ENCODE measurements around the gene ENO4. TPM values are rescaled to one million over a fixed set of nuclear protein-coding genes. Genes with fewer than 3 reads are reported as not detected.

The ENO4 gene
- polyA plus RNA-seq, 4 donors = 0.03 to 0.44 TPM; not detected in 2

DNA sequence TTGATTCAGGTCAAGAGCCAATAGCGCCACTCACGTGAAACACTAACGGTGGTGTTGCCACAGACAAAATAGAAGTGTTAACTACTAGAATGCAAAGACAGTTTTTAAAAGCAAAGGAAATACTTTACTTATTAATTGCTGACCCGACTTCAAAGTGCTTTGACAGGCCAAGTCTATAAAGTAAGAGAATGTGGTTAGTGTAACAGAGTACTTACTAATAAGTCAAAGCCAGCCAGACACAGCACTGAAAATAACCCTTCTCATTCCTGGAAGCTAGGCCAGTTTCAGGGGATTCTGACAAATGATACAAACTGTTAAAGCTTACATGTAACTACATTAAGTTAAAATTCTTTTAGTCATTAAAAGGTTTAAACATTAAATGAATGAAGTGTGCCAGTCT lies 50.3 kb downstream of the ENO4 start:
- H3K27ac ChIP-seq (ENCODE audit: low read depth in 1 of 3, low read length in 2 of 3) = no peak overlapping the region
- H3K9me3 ChIP-seq (ENCODE audit: control insufficient read depth in 2 of 2, insufficient read depth in 1 of 2, low read depth in 1 of 2, low read length in 1 of 2) = no peaks in the 10 kb centered on the region
- H3K4me3 ChIP-seq (ENCODE audit: low read depth in 1 of 3, low read length in 3 of 3) = no peak overlapping the region
- no peaks in the 10 kb centered on the region for H3K27me3 ChIP-seq (ENCODE audit: control insufficient read depth in 3 of 3, insufficient read depth in 3 of 3, low read length in 3 of 3)
- H3K4me1 ChIP-seq (ENCODE audit: control insufficient read depth in 3 of 3, insufficient read depth in 2 of 3, low read depth in 1 of 3, low read length in 2 of 3) = no peaks in the 10 kb centered on the region
- peaks cover 0 to 6% (median 2%) of the 10 kb centered on the region in 3 donors for H3K36me3 ChIP-seq (ENCODE audit: control insufficient read depth in 3 of 3, insufficient read depth in 2 of 3, low read depth in 1 of 3, low read length in 3 of 3)
- FAIRE-seq = no peak
- no peak for DNase-seq
- 83 to 90% (median 88%) methylated on average over 4 of the region's 4 CpGs for WGBS, 3 donors

DNA sequence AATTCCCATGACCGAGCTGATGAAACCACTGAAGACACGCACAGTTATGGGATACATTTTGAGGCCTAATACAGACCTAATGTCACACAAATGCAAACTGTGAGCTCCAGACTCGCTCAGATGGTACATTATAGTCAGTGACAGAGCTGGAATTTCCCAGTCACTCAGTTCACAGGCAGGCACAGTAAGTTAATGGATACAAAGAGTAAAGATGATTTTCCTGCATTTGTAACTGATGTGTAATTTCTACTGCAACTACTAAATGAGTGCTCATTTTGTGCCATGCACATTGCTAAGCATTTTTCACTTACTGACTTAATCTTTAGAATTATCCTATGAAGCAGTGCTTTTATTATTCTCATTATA lies 56.5 kb downstream of the ENO4 start:
- Histone ChIP-seq H3K27me3 (ENCODE audit: control insufficient read depth in 3 of 3, insufficient read depth in 3 of 3, low read length in 3 of 3) (no peaks in the 10 kb centered on the region), H3K27ac (ENCODE audit: low read depth in 1 of 3, low read length in 2 of 3) (no peak overlapping the region), H3K36me3 (ENCODE audit: control insufficient read depth in 3 of 3, insufficient read depth in 2 of 3, low read depth in 1 of 3, low read length in 3 of 3) (peaks cover 2 to 6% (median 2%) of the 10 kb centered on the region in 3 donors), H3K4me1 (ENCODE audit: control insufficient read depth in 3 of 3, insufficient read depth in 2 of 3, low read depth in 1 of 3, low read length in 2 of 3) (no peaks in the 10 kb centered on the region), H3K4me3 (ENCODE audit: low read depth in 1 of 3, low read length in 3 of 3) (no peak overlapping the region), H3K9me3 (ENCODE audit: control insufficient read depth in 2 of 2, insufficient read depth in 1 of 2, low read depth in 1 of 2, low read length in 1 of 2) (no peaks in the 10 kb centered on the region)
- 90 to 96% (median 95%) methylated on average over 3 of the region's 3 CpGs for WGBS, 3 donors
- FAIRE-seq (no peak), DNase-seq (no peak)

DNA sequence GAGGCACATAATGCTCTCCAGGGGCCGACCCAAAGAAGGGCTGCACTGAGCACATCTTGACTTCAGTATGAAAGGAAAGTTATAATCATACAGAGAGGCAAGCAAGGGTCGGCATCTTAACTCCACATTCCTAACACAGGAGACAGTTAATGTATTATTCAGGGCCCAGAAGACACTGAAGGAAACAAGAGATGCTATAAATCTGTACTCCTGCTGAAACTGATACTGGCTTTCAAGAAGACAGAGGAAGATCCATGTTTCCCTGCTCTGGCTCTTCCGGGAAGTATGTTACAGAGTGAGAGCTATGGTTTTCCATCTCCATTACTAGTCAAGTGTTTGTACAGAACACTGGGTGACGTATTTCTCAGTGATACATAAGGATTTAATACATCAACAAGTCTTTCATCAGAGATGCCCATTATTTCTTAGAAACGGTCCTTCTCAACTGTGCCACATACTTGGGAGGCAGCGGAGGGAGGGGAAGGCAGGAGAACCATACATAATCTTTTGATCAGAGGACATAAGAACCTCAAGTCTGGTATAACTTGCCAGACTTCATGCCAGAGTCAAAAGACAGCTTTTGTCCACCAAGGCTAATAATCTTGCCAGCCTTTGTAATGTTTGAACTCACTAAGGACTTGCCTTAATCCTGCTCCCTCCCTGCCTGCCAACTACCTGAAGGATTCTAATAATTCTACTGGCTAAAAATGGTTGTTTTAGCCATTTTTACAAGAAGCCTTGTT lies 58.1 kb downstream of the ENO4 start:
- H3K9me3 ChIP-seq (ENCODE audit: control insufficient read depth in 2 of 2, insufficient read depth in 1 of 2, low read depth in 1 of 2, low read length in 1 of 2) = no peaks in the 10 kb centered on the region
- DNase-seq (no peak), FAIRE-seq (no peak)
- no peak overlapping the region for H3K27ac ChIP-seq (ENCODE audit: low read depth in 1 of 3, low read length in 2 of 3)
- H3K4me1 ChIP-seq (ENCODE audit: control insufficient read depth in 3 of 3, insufficient read depth in 2 of 3, low read depth in 1 of 3, low read length in 2 of 3) = no peaks in the 10 kb centered on the region
- no peaks in the 10 kb centered on the region for H3K27me3 ChIP-seq (ENCODE audit: control insufficient read depth in 3 of 3, insufficient read depth in 3 of 3, low read length in 3 of 3)
- no peak overlapping the region for H3K4me3 ChIP-seq (ENCODE audit: low read depth in 1 of 3, low read length in 3 of 3)
- WGBS, 3 donors = 79 to 93% (median 79%) methylated on average over 6 of the region's 6 CpGs
- H3K36me3 ChIP-seq (ENCODE audit: control insufficient read depth in 3 of 3, insufficient read depth in 2 of 3, low read depth in 1 of 3, low read length in 3 of 3) = peaks cover 2 to 9% (median 4%) of the 10 kb centered on the region in 3 donors

GRCh38 chr10:116909307-116909706 lies 60.0 kb downstream of the ENO4 start:
- Histone ChIP-seq H3K27ac (ENCODE audit: low read depth in 1 of 3, low read length in 2 of 3) (no peak overlapping the region), H3K9me3 (ENCODE audit: control insufficient read depth in 2 of 2, insufficient read depth in 1 of 2, low read depth in 1 of 2, low read length in 1 of 2) (no peaks in the 10 kb centered on the region), H3K36me3 (ENCODE audit: control insufficient read depth in 3 of 3, insufficient read depth in 2 of 3, low read depth in 1 of 3, low read length in 3 of 3) (peaks cover 2 to 17% (median 5%) of the 10 kb centered on the region in 3 donors), H3K27me3 (ENCODE audit: control insufficient read depth in 3 of 3, insufficient read depth in 3 of 3, low read length in 3 of 3) (no peaks in the 10 kb centered on the region), H3K4me3 (ENCODE audit: low read depth in 1 of 3, low read length in 3 of 3) (no peak overlapping the region), H3K4me1 (ENCODE audit: control insufficient read depth in 3 of 3, insufficient read depth in 2 of 3, low read depth in 1 of 3, low read length in 2 of 3) (no peaks in the 10 kb centered on the region)
- 70 to 80% (median 72%) methylated on average over 1 of the region's 1 CpG for WGBS, 3 donors
- FAIRE-seq (no peak), DNase-seq (no peak)

DNA sequence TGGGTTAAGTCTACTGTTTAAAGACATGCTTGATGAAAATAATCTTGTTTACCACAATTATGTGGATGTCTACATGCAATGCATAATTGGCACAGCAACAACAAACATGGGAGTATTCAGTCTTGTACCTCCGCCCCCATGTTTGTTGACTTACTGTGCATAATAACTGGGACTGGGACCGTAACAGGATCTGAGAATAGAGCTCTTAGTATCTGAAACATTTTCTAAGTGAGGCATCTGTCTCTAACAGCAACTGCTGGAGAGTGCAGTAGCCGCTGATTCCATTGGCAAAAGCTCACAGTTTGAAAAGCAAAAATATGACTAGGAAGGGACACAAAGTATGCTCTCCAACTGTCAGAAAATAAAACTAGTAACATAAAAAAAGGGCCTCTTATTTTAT lies 61.6 kb downstream of the ENO4 start:
- peaks cover 2 to 19% (median 5%) of the 10 kb centered on the region in 3 donors for H3K36me3 ChIP-seq (ENCODE audit: control insufficient read depth in 3 of 3, insufficient read depth in 2 of 3, low read depth in 1 of 3, low read length in 3 of 3)
- no peak for DNase-seq
- no peak overlapping the region for H3K4me3 ChIP-seq (ENCODE audit: low read depth in 1 of 3, low read length in 3 of 3)
- H3K9me3 ChIP-seq (ENCODE audit: control insufficient read depth in 2 of 2, insufficient read depth in 1 of 2, low read depth in 1 of 2, low read length in 1 of 2) = no peaks in the 10 kb centered on the region
- no peak for FAIRE-seq
- H3K27me3 ChIP-seq (ENCODE audit: control insufficient read depth in 3 of 3, insufficient read depth in 3 of 3, low read length in 3 of 3) = no peaks in the 10 kb centered on the region
- 85 to 91% (median 85%) methylated on average over 3 of the region's 3 CpGs for WGBS, 3 donors
- no peak overlapping the region for H3K27ac ChIP-seq (ENCODE audit: low read depth in 1 of 3, low read length in 2 of 3)
- H3K4me1 ChIP-seq (ENCODE audit: control insufficient read depth in 3 of 3, insufficient read depth in 2 of 3, low read depth in 1 of 3, low read length in 2 of 3) = no peaks in the 10 kb centered on the region

GRCh38 chr10:116912162-116912561 lies 62.9 kb downstream of the ENO4 start:
- H3K27me3 ChIP-seq (ENCODE audit: control insufficient read depth in 3 of 3, insufficient read depth in 3 of 3, low read length in 3 of 3) = no peaks in the 10 kb centered on the region
- DNase-seq (peak in 1 of 2 donors; percentile 24), FAIRE-seq (no peak)
- WGBS, 3 donors = 63 to 74% (median 70%) methylated on average over 1 of the region's 1 CpG
- H3K36me3 ChIP-seq (ENCODE audit: control insufficient read depth in 3 of 3, insufficient read depth in 2 of 3, low read depth in 1 of 3, low read length in 3 of 3) = peaks cover 0 to 16% (median 5%) of the 10 kb centered on the region in 3 donors
- no peaks in the 10 kb centered on the region for H3K4me1 ChIP-seq (ENCODE audit: control insufficient read depth in 3 of 3, insufficient read depth in 2 of 3, low read depth in 1 of 3, low read length in 2 of 3)
- H3K4me3 ChIP-seq (ENCODE audit: low read depth in 1 of 3, low read length in 3 of 3) = no peak overlapping the region
- H3K27ac ChIP-seq (ENCODE audit: low read depth in 1 of 3, low read length in 2 of 3) = no peak overlapping the region
- H3K9me3 ChIP-seq (ENCODE audit: control insufficient read depth in 2 of 2, insufficient read depth in 1 of 2, low read depth in 1 of 2, low read length in 1 of 2) = no peaks in the 10 kb centered on the region

DNA sequence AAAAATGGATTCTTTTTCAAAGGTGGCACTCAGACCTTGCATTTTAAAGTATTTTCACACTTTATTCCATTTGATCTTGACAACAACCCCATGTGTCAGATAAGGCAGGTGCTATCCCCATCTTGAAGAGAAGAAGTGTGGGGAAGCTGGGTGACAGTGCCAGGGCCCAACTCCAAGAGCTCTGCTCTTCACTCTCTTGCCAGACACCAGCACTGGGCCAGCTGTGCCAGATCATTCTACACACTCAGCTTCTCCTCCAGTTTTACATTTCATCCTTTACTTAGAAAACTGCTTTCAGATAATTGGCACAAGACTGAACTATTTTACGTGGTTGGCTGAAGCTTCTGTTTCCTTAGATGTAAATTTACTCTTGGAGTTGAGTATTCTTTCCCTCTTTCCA lies 64.4 kb downstream of the ENO4 start:
- WGBS, 3 donors = 82 to 94% (median 94%) methylated on average over 1 of the region's 1 CpG
- Histone ChIP-seq H3K27me3 (ENCODE audit: control insufficient read depth in 3 of 3, insufficient read depth in 3 of 3, low read length in 3 of 3) (no peaks in the 10 kb centered on the region), H3K36me3 (ENCODE audit: control insufficient read depth in 3 of 3, insufficient read depth in 2 of 3, low read depth in 1 of 3, low read length in 3 of 3) (peaks cover 0 to 13% (median 5%) of the 10 kb centered on the region in 3 donors), H3K4me3 (ENCODE audit: low read depth in 1 of 3, low read length in 3 of 3) (no peak overlapping the region), H3K27ac (ENCODE audit: low read depth in 1 of 3, low read length in 2 of 3) (no peak overlapping the region), H3K4me1 (ENCODE audit: control insufficient read depth in 3 of 3, insufficient read depth in 2 of 3, low read depth in 1 of 3, low read length in 2 of 3) (no peaks in the 10 kb centered on the region), H3K9me3 (ENCODE audit: control insufficient read depth in 2 of 2, insufficient read depth in 1 of 2, low read depth in 1 of 2, low read length in 1 of 2) (no peaks in the 10 kb centered on the region)
- no peak for FAIRE-seq
- no peak for DNase-seq

DNA sequence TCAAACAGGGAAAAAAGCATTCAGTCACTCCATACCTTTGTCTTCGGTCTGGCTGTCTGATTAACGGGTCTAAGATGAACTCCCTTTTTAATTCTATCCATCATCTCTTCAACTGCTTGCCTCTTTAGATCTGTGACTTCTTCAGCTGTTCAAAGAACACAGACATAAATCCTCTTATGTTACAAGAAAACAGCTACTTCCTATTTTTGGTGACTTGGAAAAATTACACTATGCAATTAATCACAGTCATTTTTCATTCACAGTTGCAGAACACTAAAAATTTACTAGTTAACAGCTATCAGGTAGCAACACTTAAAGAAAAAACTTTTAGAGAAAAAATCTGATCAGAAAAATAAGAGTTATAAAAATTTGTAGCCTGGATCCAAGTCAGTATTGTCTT lies 66.0 kb downstream of the ENO4 start:
- Histone ChIP-seq H3K4me1 (ENCODE audit: control insufficient read depth in 3 of 3, insufficient read depth in 2 of 3, low read depth in 1 of 3, low read length in 2 of 3) (no peaks in the 10 kb centered on the region), H3K4me3 (ENCODE audit: low read depth in 1 of 3, low read length in 3 of 3) (no peak overlapping the region), H3K36me3 (ENCODE audit: control insufficient read depth in 3 of 3, insufficient read depth in 2 of 3, low read depth in 1 of 3, low read length in 3 of 3) (peaks cover 0 to 16% (median 5%) of the 10 kb centered on the region in 3 donors), H3K9me3 (ENCODE audit: control insufficient read depth in 2 of 2, insufficient read depth in 1 of 2, low read depth in 1 of 2, low read length in 1 of 2) (no peaks in the 10 kb centered on the region), H3K27ac (ENCODE audit: low read depth in 1 of 3, low read length in 2 of 3) (no peak overlapping the region), H3K27me3 (ENCODE audit: control insufficient read depth in 3 of 3, insufficient read depth in 3 of 3, low read length in 3 of 3) (no peaks in the 10 kb centered on the region)
- FAIRE-seq (no peak), DNase-seq (no peak)
- WGBS, 3 donors = 63 to 86% (median 70%) methylated on average over 2 of the region's 2 CpGs

GRCh38 chr10:116917481-116917880 lies 68.2 kb downstream of the ENO4 start:
- no peak overlapping the region for H3K27ac ChIP-seq (ENCODE audit: low read depth in 1 of 3, low read length in 2 of 3)
- DNase-seq (no peak), FAIRE-seq (no peak)
- WGBS, 3 donors = 91 to 94% (median 93%) methylated on average over 3 of the region's 3 CpGs
- H3K27me3 ChIP-seq (ENCODE audit: control insufficient read depth in 3 of 3, insufficient read depth in 3 of 3, low read length in 3 of 3) = no peaks in the 10 kb centered on the region
- peaks cover 0 to 14% (median 5%) of the 10 kb centered on the region in 3 donors for H3K36me3 ChIP-seq (ENCODE audit: control insufficient read depth in 3 of 3, insufficient read depth in 2 of 3, low read depth in 1 of 3, low read length in 3 of 3)
- no peaks in the 10 kb centered on the region for H3K4me1 ChIP-seq (ENCODE audit: control insufficient read depth in 3 of 3, insufficient read depth in 2 of 3, low read depth in 1 of 3, low read length in 2 of 3)
- no peaks in the 10 kb centered on the region for H3K9me3 ChIP-seq (ENCODE audit: control insufficient read depth in 2 of 2, insufficient read depth in 1 of 2, low read depth in 1 of 2, low read length in 1 of 2)
- H3K4me3 ChIP-seq (ENCODE audit: low read depth in 1 of 3, low read length in 3 of 3) = no peak overlapping the region

Data from small intestine (tissue), 7 donors.